Heart right ventricle (tissue), 16 donors: ENCODE data around the gene COL13A1. TPM values are rescaled to one million over a fixed set of nuclear protein-coding genes. Genes with fewer than 3 reads are reported as not detected.
A peak's percentile ranks its signal among the peaks of the same experiment; 100 is the strongest.

Experiments used
- ATAC-seq, 8 donors: fragments of 200-7000 bp; cut with Tn5 transposase; one replicate each; pipeline ENCODE4 v1.9.1; 2020; ENCODE audit warnings: mild to moderate bottlenecking in 8 of 8, moderate library complexity in 8 of 8, moderate number of reproducible peaks in 1 of 8
- DNase-seq, 2 donors: peaks; one replicate each; pipeline ENCODE4 v3.0.0-alpha.2; 2020
- H3K27ac ChIP-seq, 10 donors: fragments of 200-600 bp; sonication (generic) in 2 of 10; one replicate each; pipeline versions ENCODE4 v1.5.0 to v1.8.0; 2020 to 2022; ENCODE audit warnings: mild to moderate bottlenecking in 3 of 10
- H3K27me3 ChIP-seq, 7 donors: fragments of 200-600 bp; one replicate each; pipeline ENCODE4 v1.8.0; 2021 to 2022; ENCODE audit warnings: mild to moderate bottlenecking in 2 of 7
- H3K36me3 ChIP-seq, 9 donors: fragments of 200-600 bp; sonication (generic) in 1 of 9; one replicate each; pipeline versions ENCODE4 v1.5.0 to v1.8.0; 2020 to 2022; ENCODE audit warnings: mild to moderate bottlenecking in 2 of 9
- H3K4me1 ChIP-seq, 9 donors: fragments of 200-600 bp; sonication (generic) in 1 of 9; one replicate each; pipeline versions ENCODE4 v1.5.0 to v1.8.0; 2020 to 2022; ENCODE audit warnings: mild to moderate bottlenecking in 4 of 9
- H3K4me3 ChIP-seq, 10 donors: fragments of 200-600 bp; sonication (generic) in 2 of 10; one replicate each; pipeline versions ENCODE4 v1.5.0 to v1.8.0; 2020 to 2022; ENCODE audit warnings: mild to moderate bottlenecking in 7 of 10, moderate library complexity in 2 of 10
- H3K9me3 ChIP-seq, 11 donors: fragments of 200-600 bp in 10 of 11; sonication (generic) in 2 of 11; one replicate each; pipeline versions ENCODE4 v1.5.0 to v1.8.0; 2013 to 2022; ENCODE audit warnings: mild to moderate bottlenecking in 2 of 11, control low read depth in 1 of 11, moderate library complexity in 1 of 11
- CTCF ChIP-seq, 9 donors: fragments of 200-600 bp; sonication (generic) in 2 of 9; IDR thresholded peaks; one replicate each; pipeline versions ENCODE4 v1.5.0 to v1.8.0; 2021 to 2022; ENCODE audit warnings: antibody characterized with exemption in 9 of 9, mild to moderate bottlenecking in 5 of 9, moderate library complexity in 1 of 9
- WGBS, 2 donors: extraction: QIAGEN DNeasy Blood & Tissue Kit; methylation state at CpG; one replicate each; pipeline ENCODE4 v1.1.7; 2013; ENCODE audit warnings: inconsistent platforms in 1 of 2; 5-methylcytosine and 5-hydroxymethylcytosine counted together
- intact Hi-C, 10 donors: fragments of 100-400 bp; cut with DNase I; formaldehyde crosslinking; loops; one replicate each; pipeline versions ENCODE4 v1.11.1 to v1.14.2; 2022
- polyA plus RNA-seq, 2 donors: library from polyadenylated mRNA; stranded (reverse); fragments of 200-250 nt; gene quantifications; one replicate each; pipeline ENCODE4 v1.2.3, GENCODE V29; 2013
- total RNA-seq, 10 donors: library from RNA; stranded (reverse); fragmentation: NEBNext Ultra II Directional in 3 of 10; extraction: Animal tissue kit (Norgen Biotek cat#: 25700) in 3 of 10; gene quantifications; one replicate each; pipeline versions ENCODE4 v1.2.1 to v1.2.4, GENCODE V29; 2021 to 2023
- donor health status: Arrhythmogenic right ventricular cardiomyopathy.
- donor health status: ischemic (EF 13 %, LVEDD 7.1; RV severe dilation, severe dysfunction).
- donor health status: healthy with polysubstance abuse.
- donor health status: DM: no; HTN: yes; CAD: no.
- donor health status: DM: no; HTN: no; CAD: no.
- donor health status: ischemic (EF 25% LVEDD 6.9; RV normal size, moderate dysfunction).
- donor health status: ischemic (EF 25% LVEDD 5.7; RV mildly dilated, moderate dysfunction).
- donor health status: healthy.
- donor health status: DM: yes; HTN: yes; CAD: no.
- donor health status: Ischemic cardiomyopathy.
- donor health status: ischemic (EF 35%, LVEDD 5.7; RV mildly dilated, moderate dysfunction).
- donor health status: nonischemic (EF 11% LVEDD 7.7; RV severe dilation, severe dysfunction).
- donor health status: DM: yes; HTN: yes; CAD: no.
- donor health status: PGD.
- donor health status: ischemic (EF 29% LVEDD 5.4; RV normal size, mild dysfunction).
- donor health status: nonischemic (EF 23%, LVEDD 6.1; RV moderate dilation, normal function).

The COL13A1 gene
- total and polyA plus RNA-seq, 12 donors, result 0.70 to 6.8 (median 2.7) TPM

GRCh38 chr10:69835233-69835632 is 33.5 kb downstream of the COL13A1 start:
- ATAC-seq (no peak), DNase-seq (no peak)
- 87 to 94% methylated on average over 6 of the region's 6 CpGs for WGBS, 2 donors
- Histone ChIP-seq H3K4me3 (no peak overlapping the region), H3K36me3 (no peaks in the 10 kb centered on the region), H3K4me1 (peaks cover 0 to 37% (median 3%) of the 10 kb centered on the region in 9 donors), H3K27ac (no peak overlapping the region), H3K9me3 (no peaks in the 10 kb centered on the region), H3K27me3 (peaks cover 0 to 13% (median 0%) of the 10 kb centered on the region in 7 donors)
- intact Hi-C loops, result no loop called here
- no peak for TF ChIP-seq CTCF (IDR thresholded peaks at IDR 0.05)

GRCh38 chr10:69835875-69836730 is 34.4 kb downstream of the COL13A1 start:
- H3K27me3 ChIP-seq, result peaks cover 0 to 13% (median 0%) of the 10 kb centered on the region in 7 donors
- no peak overlapping the region for H3K4me3 ChIP-seq
- DNase-seq (no peak), ATAC-seq (peak in 4 of 8 donors; percentile 30 to 62 (median 43))
- no peak overlapping the region for H3K27ac ChIP-seq
- no peaks in the 10 kb centered on the region for H3K9me3 ChIP-seq
- intact Hi-C loops, result no loop called here
- no peak for TF ChIP-seq CTCF (IDR thresholded peaks at IDR 0.05)
- H3K4me1 ChIP-seq, result peaks cover 0 to 43% (median 3%) of the 10 kb centered on the region in 9 donors
- WGBS, 2 donors, result 56 to 58% methylated on average over 8 of the region's 8 CpGs
- H3K36me3 ChIP-seq, result no peaks in the 10 kb centered on the region

- Histone ChIP-seq H3K4me1 (peaks cover 0 to 43% (median 3%) of the 10 kb centered on the region in 9 donors), H3K27me3 (peaks cover 0 to 13% (median 0%) of the 10 kb centered on the region in 7 donors), H3K36me3 (no peaks in the 10 kb centered on the region), H3K9me3 (no peaks in the 10 kb centered on the region), H3K27ac (no peak overlapping the region), H3K4me3 (no peak overlapping the region)
- WGBS, 2 donors, result 84 to 97% methylated on average over 6 of the region's 6 CpGs
- TF ChIP-seq CTCF (IDR thresholded peaks at IDR 0.05), result no peak
- DNase-seq (no peak), ATAC-seq (no peak)
- intact Hi-C loops, result no loop called here
Observed at GRCh38 chr10:69836731-69837030, 35.0 kb downstream of the COL13A1 start.

- WGBS, 2 donors, result 90 to 95% methylated on average over 5 of the region's 5 CpGs
- no peak for DNase-seq
Observed at GRCh38 chr10:69837261-69837660, 35.6 kb downstream of the COL13A1 start.

More at GRCh38 chr10:69837261-69837660, 35.6 kb downstream of the COL13A1 start:
- H3K4me3 ChIP-seq, result no peak overlapping the region
- H3K36me3 ChIP-seq, result no peaks in the 10 kb centered on the region
- intact Hi-C loops, result no loop called here
- TF ChIP-seq CTCF (IDR thresholded peaks at IDR 0.05), result no peak
- ATAC-seq, result no peak
- no peak overlapping the region for H3K27ac ChIP-seq
- H3K4me1 ChIP-seq, result peaks cover 0 to 43% (median 3%) of the 10 kb centered on the region in 9 donors
- H3K9me3 ChIP-seq, result no peaks in the 10 kb centered on the region
- H3K27me3 ChIP-seq, result peaks cover 0 to 13% (median 0%) of the 10 kb centered on the region in 7 donors
